IMR-90 (cell line): Measurements from ENCODE around the gene TAF1. TPM values are rescaled to one million over a fixed set of nuclear protein-coding genes. Genes with fewer than 3 reads are reported as not detected.
A peak's percentile ranks its signal among the peaks of the same experiment; 100 is the strongest.

Experiments used
- ATAC-seq: fragments of 200-7000 bp; cut with Tn5 transposase; 2 replicates; pipeline ENCODE4 v1.9.1; 2020; ENCODE audit warnings: low read depth, mild to moderate bottlenecking, moderate library complexity
- BruUV-seq: library from RNA; stranded (reverse); fragments of 400-500 nt; replicated peaks from 2 replicates; lab custom pipeline; 2021; lab: Mats Ljungman, UMichigan
- CTCF ChIA-PET: fragments of 300-600 bp; formaldehyde crosslinking; extraction: SDS; loops from one replicate; lab custom pipeline; 2021; ENCODE audit warnings: antibody characterized with exemption; lab: Yijun Ruan, JAX
- POLR2A ChIA-PET: fragments of 300-600 bp; sonication (Branson Sonifier 250); formaldehyde crosslinking; loops from one replicate; lab custom pipeline; 2022; ENCODE audit warnings: antibody characterized with exemption; ENCODE audit not compliant: unreplicated experiment; lab: Charles Lee
- DNase-seq: peaks from one replicate; pipeline ENCODE4 v3.0.0; 2013
- H2AFZ ChIP-seq: replicated peaks from 2 replicates; pipeline ENCODE3; 2013; ENCODE audit warnings: low read length, mild to moderate bottlenecking; ENCODE audit not compliant: poor library complexity
- H2AK5ac ChIP-seq: 2 replicates; pipeline ENCODE4 v1.6.1; 2013; ENCODE audit warnings: low read depth, low read length, inconsistent platforms
- H2AK9ac ChIP-seq: replicated peaks from 2 replicates; pipeline ENCODE3; 2013; ENCODE audit warnings: mild to moderate bottlenecking, low read depth, low read length, moderate library complexity; ENCODE audit not compliant: poor library complexity
- H2BK120ac ChIP-seq: 2 replicates; pipeline ENCODE4 v1.6.1; 2013; ENCODE audit warnings: low read depth, low read length, inconsistent platforms
- H2BK15ac ChIP-seq: 3 replicates; pipeline ENCODE4 v1.6.1; 2013; ENCODE audit warnings: low read depth, low read length, inconsistent platforms
- H2BK20ac ChIP-seq: 2 replicates; pipeline ENCODE4 v1.6.1; 2013; ENCODE audit warnings: low read depth, mild to moderate bottlenecking, inconsistent platforms, low read length, moderate library complexity
- H2BK5ac ChIP-seq: 2 replicates; pipeline ENCODE4 v1.6.1; 2013; ENCODE audit warnings: mild to moderate bottlenecking, low read depth, low read length, inconsistent platforms; ENCODE audit not compliant: poor library complexity, severe bottlenecking
- H3K14ac ChIP-seq: replicated peaks from 2 replicates; pipeline ENCODE4 v1.6.1; 2013; ENCODE audit warnings: low read depth, low read length, inconsistent platforms
- H3K18ac ChIP-seq: 2 replicates; pipeline ENCODE4 v1.6.1; 2013; ENCODE audit warnings: low read depth, low read length, control low read depth
- H3K23ac ChIP-seq: 2 replicates; pipeline ENCODE4 v1.6.1; 2013; ENCODE audit warnings: low read depth, low read length, inconsistent platforms
- H3K27ac ChIP-seq: 2 replicates; pipeline ENCODE4 v1.5.1; 2013; ENCODE audit warnings: mild to moderate bottlenecking, control low read depth, low read length; ENCODE audit not compliant: insufficient read depth
- H3K27me3 ChIP-seq: 2 replicates; pipeline ENCODE4 v1.6.1; 2013; ENCODE audit warnings: low read length; ENCODE audit not compliant: control insufficient read depth, insufficient read depth
- H3K36me3 ChIP-seq: 2 replicates; pipeline ENCODE4 v1.6.1; 2013; ENCODE audit warnings: low read length, mixed read lengths; ENCODE audit not compliant: control insufficient read depth, insufficient read depth
- H3K4ac ChIP-seq: 2 replicates; pipeline ENCODE4 v1.6.1; 2013; ENCODE audit warnings: low read depth, low read length, inconsistent platforms
- H3K4me1 ChIP-seq: 2 replicates; pipeline ENCODE4 v1.6.1; 2013; ENCODE audit warnings: low read length, mixed read lengths; ENCODE audit not compliant: control insufficient read depth, insufficient read depth
- H3K4me2 ChIP-seq: 2 replicates; pipeline ENCODE4 v1.6.1; 2013; ENCODE audit warnings: low read depth, mild to moderate bottlenecking, control low read depth, low read length, moderate library complexity
- H3K4me3 ChIP-seq: 2 replicates; pipeline ENCODE4 v1.5.1; 2013; ENCODE audit warnings: low read depth, mild to moderate bottlenecking, control low read depth, low read length, moderate library complexity; ENCODE audit not compliant: insufficient read depth
- H3K56ac ChIP-seq: 2 replicates; pipeline ENCODE4 v1.6.1; 2013; ENCODE audit warnings: low read length, inconsistent platforms; ENCODE audit not compliant: insufficient read depth; ENCODE audit errors: extremely low read depth
- H3K79me1 ChIP-seq, 2 experiments: 2 replicates each; pipeline ENCODE4 v1.6.1; 2013; ENCODE audit warnings: low read length in 2 of 2, inconsistent platforms in 1 of 2, low read depth in 1 of 2
- H3K9ac ChIP-seq: 2 replicates; pipeline ENCODE4 v1.6.1; 2013; ENCODE audit warnings: low read depth, low read length, control low read depth
- H3K9me1 ChIP-seq: 2 replicates; pipeline ENCODE4 v1.6.1; 2013; ENCODE audit warnings: low read length, inconsistent platforms; ENCODE audit not compliant: insufficient read depth
- H3K9me3 ChIP-seq: 2 replicates; pipeline ENCODE4 v1.6.1; 2013; ENCODE audit warnings: low read length; ENCODE audit not compliant: control insufficient read depth, insufficient read depth
- H4K20me1 ChIP-seq: 2 replicates; pipeline ENCODE4 v1.6.1; 2013; ENCODE audit warnings: low read length, inconsistent platforms; ENCODE audit not compliant: insufficient read depth
- H4K5ac ChIP-seq: 2 replicates; pipeline ENCODE4 v1.6.1; 2013; ENCODE audit warnings: mild to moderate bottlenecking, low read depth, low read length, control low read depth
- H4K8ac ChIP-seq, 2 experiments: 2 replicates each; pipeline ENCODE4 v1.6.1; 2013; ENCODE audit warnings: low read depth in 2 of 2, low read length in 2 of 2, control low read depth in 1 of 2, inconsistent platforms in 1 of 2
- H4K91ac ChIP-seq: 2 replicates; pipeline ENCODE4 v1.6.1; 2013; ENCODE audit warnings: low read depth, low read length, inconsistent platforms; ENCODE audit not compliant: insufficient read depth
- ELK1 ChIP-seq: fragments of 150-350 bp; IDR thresholded peaks from 2 replicates; pipeline ENCODE4 v1.6.1; 2016; ENCODE audit warnings: low read depth, mild to moderate bottlenecking, low read length, moderate library complexity, borderline replicate concordance
- FOS ChIP-seq: fragments of 150-350 bp; IDR thresholded peaks from 2 replicates; pipeline ENCODE4 v1.6.1; 2016; ENCODE audit warnings: low read depth, low read length
- MAFK ChIP-seq: IDR thresholded peaks from 2 replicates; pipeline ENCODE4 v1.6.1; 2012; ENCODE audit warnings: low read depth, low read length, improper control_type of control experiment
- POLR2A ChIP-seq: IDR thresholded peaks from 2 replicates; pipeline ENCODE4 v1.6.1; 2012; ENCODE audit warnings: mild to moderate bottlenecking, low read depth, low read length
- RAD21 ChIP-seq: IDR thresholded peaks from 2 replicates; pipeline ENCODE4 v1.6.1; 2012; ENCODE audit warnings: low read length, improper control_type of control experiment
- RCOR1 ChIP-seq: IDR thresholded peaks from 2 replicates; pipeline ENCODE4 v1.6.1; 2012; ENCODE audit warnings: mild to moderate bottlenecking, low read length, improper control_type of control experiment; ENCODE audit not compliant: insufficient replicate concordance
- RFX5 ChIP-seq: IDR thresholded peaks from 2 replicates; pipeline ENCODE4 v1.8.0; 2012; ENCODE audit warnings: low read depth, mild to moderate bottlenecking, low read length, moderate library complexity
- USF2 ChIP-seq: fragments of 150-350 bp; IDR thresholded peaks from 2 replicates; pipeline ENCODE4 v1.6.1; 2017; ENCODE audit warnings: mild to moderate bottlenecking, antibody characterized with exemption, low read length, low read depth
- WGBS, 2 experiments: methylation state at CpG; one replicate each; pipeline versions ENCODE4 v1.1.5 to v1.1.7; 2013; ENCODE audit warnings: missing lambda C conversion rate in 2 of 2; ENCODE audit not compliant: insufficient read length in 1 of 2; ENCODE audit errors: extremely low coverage in 2 of 2; 5-methylcytosine and 5-hydroxymethylcytosine counted together
- dilution Hi-C: fragments of 300-500 bp; cut with HindIII; formaldehyde crosslinking; loops from one replicate; pipeline ENCODE4 v1.14.3; 2018; ENCODE audit warnings: low sequenced_read_pairs; ENCODE audit not compliant: unreplicated experiment
- in situ Hi-C: fragments of 300-500 bp; cut with MboI; formaldehyde crosslinking; loops from 3 replicates; pipeline ENCODE4 v1.14.3; 2019; ENCODE audit warnings: low sequenced_read_pairs, inconsistent platforms, mixed read lengths
- intact Hi-C: fragments of 100-400 bp; cut with micrococcal nuclease; formaldehyde crosslinking; loops from 2 replicates; pipeline ENCODE4 v1.10.0; 2022
- polyA plus RNA-seq, 3 experiments: library from polyadenylated mRNA; depleted of rRNA; stranded (reverse); fragments of >200 nt; gene quantifications; 2 replicates each; pipeline ENCODE4 v1.2.3, GENCODE V29; 2012; ENCODE audit warnings: low replicate concordance in 1 of 3
- total RNA-seq: library from RNA; depleted of rRNA; stranded (reverse); fragments of >200 nt; gene quantifications from 2 replicates; pipeline ENCODE4 v1.2.3, GENCODE V29; 2012

Gene TAF1
- total and polyA plus RNA-seq, 2 of the 4 experiments (the other 2 are of a cell fraction): 15.7 to 25.5 TPM

GRCh38 chrX:71509289-71509688, 143.1 kb downstream of the TAF1 start:
- no TSS peak for BruUV-seq
- no peaks in the 10 kb centered on the region for H3K9me3 ChIP-seq
- intact Hi-C loops: no loop called here
- dilution Hi-C loops: no loop called here
- H3K4me3 ChIP-seq: no peak overlapping the region
- H2BK20ac ChIP-seq: no peak overlapping the region
- no peaks in the 10 kb centered on the region for H3K9me1 ChIP-seq
- ChIA-PET POLR2A (no interaction called here), CTCF (no interaction called here)
- no peak overlapping the region for H2BK15ac ChIP-seq
- no peak overlapping the region for H2BK5ac ChIP-seq
- no peaks in the 10 kb centered on the region for H3K4me1 ChIP-seq
- H4K91ac ChIP-seq: no peak overlapping the region
- no peak overlapping the region for H3K4me2 ChIP-seq
- H3K79me1 ChIP-seq: no peaks in the 10 kb centered on the region
- no peak overlapping the region for H3K27ac ChIP-seq
- WGBS, 2 experiments: no CpG with 5 or more reads among the region's 1 CpG
- in situ Hi-C loops: no loop called here
- no peak overlapping the region for H3K4ac ChIP-seq
- H3K18ac ChIP-seq: no peak overlapping the region
- no peak overlapping the region for H2AFZ ChIP-seq
- peaks cover 2% of the 10 kb centered on the region; the same call in 1 of the 2 replicates for H3K27me3 ChIP-seq
- H4K20me1 ChIP-seq: no peaks in the 10 kb centered on the region
- ATAC-seq: no peak
- no peaks in the 10 kb centered on the region for H3K36me3 ChIP-seq
- no peak overlapping the region for H3K23ac ChIP-seq
- no peak overlapping the region for H4K5ac ChIP-seq
- no peak overlapping the region for H2BK120ac ChIP-seq
- H2AK9ac ChIP-seq: no peak overlapping the region
- TF ChIP-seq RAD21 (no peak), ELK1 (no peak), USF2 (no peak), POLR2A (no peak), RCOR1 (no peak), MAFK (peak; percentile 88), RFX5 (no peak), FOS (no peak)
- no peak overlapping the region for H3K14ac ChIP-seq
- H3K9ac ChIP-seq: no peak overlapping the region
- no peak for DNase-seq
- H4K8ac ChIP-seq: no peak overlapping the region
- no peak overlapping the region for H2AK5ac ChIP-seq
- no peak overlapping the region for H3K56ac ChIP-seq
